ENCODE measurements around the gene SREK1.

Gene SREK1

GRCh38 chr5:66174338-66174737 lies 30.2 kb downstream of the SREK1 start:
- Histone ChIP-seq H3K4me3 (replicated peaks; ENCODE audit: insufficient read depth, low read length) (no peak overlapping the region), H3K27me3 (ENCODE audit: insufficient read depth, poor library complexity, severe bottlenecking) (no peaks in the 10 kb centered on the region), H3K27ac (replicated peaks) (no peak overlapping the region)
- no peak for TF ChIP-seq SPI1 (IDR thresholded peaks at IDR 0.05; ENCODE audit: borderline replicate concordance, low read depth)
- TF ChIP-seq, protein P1, sequence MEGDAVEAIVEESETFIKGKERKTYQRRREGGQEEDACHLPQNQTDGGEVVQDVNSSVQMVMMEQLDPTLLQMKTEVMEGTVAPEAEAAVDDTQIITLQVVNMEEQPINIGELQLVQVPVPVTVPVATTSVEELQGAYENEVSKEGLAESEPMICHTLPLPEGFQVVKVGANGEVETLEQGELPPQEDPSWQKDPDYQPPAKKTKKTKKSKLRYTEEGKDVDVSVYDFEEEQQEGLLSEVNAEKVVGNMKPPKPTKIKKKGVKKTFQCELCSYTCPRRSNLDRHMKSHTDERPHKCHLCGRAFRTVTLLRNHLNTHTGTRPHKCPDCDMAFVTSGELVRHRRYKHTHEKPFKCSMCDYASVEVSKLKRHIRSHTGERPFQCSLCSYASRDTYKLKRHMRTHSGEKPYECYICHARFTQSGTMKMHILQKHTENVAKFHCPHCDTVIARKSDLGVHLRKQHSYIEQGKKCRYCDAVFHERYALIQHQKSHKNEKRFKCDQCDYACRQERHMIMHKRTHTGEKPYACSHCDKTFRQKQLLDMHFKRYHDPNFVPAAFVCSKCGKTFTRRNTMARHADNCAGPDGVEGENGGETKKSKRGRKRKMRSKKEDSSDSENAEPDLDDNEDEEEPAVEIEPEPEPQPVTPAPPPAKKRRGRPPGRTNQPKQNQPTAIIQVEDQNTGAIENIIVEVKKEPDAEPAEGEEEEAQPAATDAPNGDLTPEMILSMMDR (IDR thresholded peaks at IDR 0.05; ENCODE audit: insufficient read depth, low read length): no peak
- TF ChIP-seq GABPA (IDR thresholded peaks at IDR 0.05; ENCODE audit: low read depth): no peak
- TF ChIP-seq POLR2AphosphoS5 (IDR thresholded peaks at IDR 0.05; ENCODE audit: low read depth): no peak
- TF ChIP-seq, protein P2, sequence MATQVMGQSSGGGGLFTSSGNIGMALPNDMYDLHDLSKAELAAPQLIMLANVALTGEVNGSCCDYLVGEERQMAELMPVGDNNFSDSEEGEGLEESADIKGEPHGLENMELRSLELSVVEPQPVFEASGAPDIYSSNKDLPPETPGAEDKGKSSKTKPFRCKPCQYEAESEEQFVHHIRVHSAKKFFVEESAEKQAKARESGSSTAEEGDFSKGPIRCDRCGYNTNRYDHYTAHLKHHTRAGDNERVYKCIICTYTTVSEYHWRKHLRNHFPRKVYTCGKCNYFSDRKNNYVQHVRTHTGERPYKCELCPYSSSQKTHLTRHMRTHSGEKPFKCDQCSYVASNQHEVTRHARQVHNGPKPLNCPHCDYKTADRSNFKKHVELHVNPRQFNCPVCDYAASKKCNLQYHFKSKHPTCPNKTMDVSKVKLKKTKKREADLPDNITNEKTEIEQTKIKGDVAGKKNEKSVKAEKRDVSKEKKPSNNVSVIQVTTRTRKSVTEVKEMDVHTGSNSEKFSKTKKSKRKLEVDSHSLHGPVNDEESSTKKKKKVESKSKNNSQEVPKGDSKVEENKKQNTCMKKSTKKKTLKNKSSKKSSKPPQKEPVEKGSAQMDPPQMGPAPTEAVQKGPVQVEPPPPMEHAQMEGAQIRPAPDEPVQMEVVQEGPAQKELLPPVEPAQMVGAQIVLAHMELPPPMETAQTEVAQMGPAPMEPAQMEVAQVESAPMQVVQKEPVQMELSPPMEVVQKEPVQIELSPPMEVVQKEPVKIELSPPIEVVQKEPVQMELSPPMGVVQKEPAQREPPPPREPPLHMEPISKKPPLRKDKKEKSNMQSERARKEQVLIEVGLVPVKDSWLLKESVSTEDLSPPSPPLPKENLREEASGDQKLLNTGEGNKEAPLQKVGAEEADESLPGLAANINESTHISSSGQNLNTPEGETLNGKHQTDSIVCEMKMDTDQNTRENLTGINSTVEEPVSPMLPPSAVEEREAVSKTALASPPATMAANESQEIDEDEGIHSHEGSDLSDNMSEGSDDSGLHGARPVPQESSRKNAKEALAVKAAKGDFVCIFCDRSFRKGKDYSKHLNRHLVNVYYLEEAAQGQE (IDR thresholded peaks at IDR 0.05; ENCODE audit: insufficient replicate concordance, low read depth): no peak
- no peak for DNase-seq (ENCODE audit: low read depth in 1 of 2, low spot score in 1 of 2)

GRCh38 chr5:66178799-66179198 lies 34.7 kb downstream of the SREK1 start:
- DNase-seq (ENCODE audit: low read depth in 1 of 2, low spot score in 1 of 2): no peak
- TF ChIP-seq POLR2AphosphoS5 (IDR thresholded peaks at IDR 0.05; ENCODE audit: low read depth) (no peak), GABPA (IDR thresholded peaks at IDR 0.05; ENCODE audit: low read depth) (no peak), SPI1 (IDR thresholded peaks at IDR 0.05; ENCODE audit: borderline replicate concordance, low read depth) (no peak)
- TF ChIP-seq, protein P1 (IDR thresholded peaks at IDR 0.05; ENCODE audit: insufficient read depth, low read length): no peak
- TF ChIP-seq, protein P2 (IDR thresholded peaks at IDR 0.05; ENCODE audit: insufficient replicate concordance, low read depth): no peak

DNA sequence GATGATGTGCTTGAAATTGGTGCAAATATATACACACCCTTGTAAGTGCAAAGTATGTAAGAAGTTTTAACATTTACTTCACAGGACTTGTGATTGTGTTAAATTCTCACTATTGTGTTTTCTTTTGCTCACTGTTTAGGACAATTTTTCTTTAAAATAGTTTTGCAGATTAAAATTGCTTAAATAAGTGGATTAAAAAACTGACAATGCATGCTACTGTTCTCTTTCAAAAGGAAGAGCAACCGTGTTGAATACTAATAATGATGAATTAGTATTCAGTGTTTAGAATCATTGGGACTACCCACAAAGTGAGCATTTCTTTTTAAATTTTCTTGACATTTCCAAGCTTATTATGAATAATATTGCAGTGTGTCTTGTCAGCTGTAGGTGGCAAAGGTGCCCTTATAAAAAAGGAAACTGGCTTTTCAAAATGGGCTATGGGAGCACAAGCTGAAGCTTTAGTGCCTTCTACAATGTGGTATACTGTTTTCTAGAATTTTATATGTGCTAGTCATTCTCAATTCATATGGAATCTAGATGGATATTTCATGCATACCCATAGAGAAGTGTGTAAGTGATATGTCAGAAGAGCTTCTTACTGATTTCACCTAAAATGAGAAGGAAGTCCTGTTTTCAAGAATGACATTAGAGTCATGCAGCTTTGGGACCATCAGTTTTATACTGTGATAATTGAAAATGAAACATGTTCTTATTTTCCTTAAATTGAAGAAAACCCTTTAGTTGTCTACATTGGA lies 35.4 kb downstream of the SREK1 start:
- Histone ChIP-seq H3K4me3 (replicated peaks; ENCODE audit: insufficient read depth, low read length) (no peak overlapping the region), H3K27me3 (ENCODE audit: insufficient read depth, poor library complexity, severe bottlenecking) (no peaks in the 10 kb centered on the region), H3K27ac (replicated peaks) (no peak overlapping the region)
- DNase-seq (ENCODE audit: low read depth in 1 of 2, low spot score in 1 of 2): no peak
- TF ChIP-seq POLR2AphosphoS5 (IDR thresholded peaks at IDR 0.05; ENCODE audit: low read depth) (no peak), SPI1 (IDR thresholded peaks at IDR 0.05; ENCODE audit: borderline replicate concordance, low read depth) (no peak), GABPA (IDR thresholded peaks at IDR 0.05; ENCODE audit: low read depth) (no peak)
- TF ChIP-seq, protein P1 (IDR thresholded peaks at IDR 0.05; ENCODE audit: insufficient read depth, low read length): no peak
- TF ChIP-seq, protein P2 (IDR thresholded peaks at IDR 0.05; ENCODE audit: insufficient replicate concordance, low read depth): no peak

More at GRCh38 chr5:66178799-66179198, 34.7 kb downstream of the SREK1 start:
- H3K27me3 ChIP-seq (ENCODE audit: insufficient read depth, poor library complexity, severe bottlenecking): no peaks in the 10 kb centered on the region
- H3K27ac ChIP-seq (replicated peaks): no peak overlapping the region
- no peak overlapping the region for H3K4me3 ChIP-seq (replicated peaks; ENCODE audit: insufficient read depth, low read length)

Data from HL-60 (cell line).